H1 (cell line): Measurements from ENCODE around the gene BCL6B. TPM values are rescaled to one million over a fixed set of nuclear protein-coding genes. Genes with fewer than 3 reads are reported as not detected.

Source experiments
- CBX5 ChIP-seq: fragments of 300-800, 300-1000 bp; sonication (generic); IDR thresholded peaks from 2 replicates; pipeline ENCODE4 v1.7.1; 2016; ENCODE audit warnings: antibody characterized with exemption, low read length, low read depth
- CEBPB ChIP-seq: IDR thresholded peaks from 2 replicates; pipeline ENCODE4 v1.6.1; 2012; ENCODE audit warnings: low read depth, low read length
- FOSL1 ChIP-seq: IDR thresholded peaks from 2 replicates; pipeline ENCODE4 v1.6.1; 2011; ENCODE audit warnings: mild to moderate bottlenecking, low read depth, low read length, moderate library complexity; ENCODE audit not compliant: insufficient read depth
- JUND ChIP-seq: IDR thresholded peaks from 2 replicates; pipeline ENCODE4 v1.6.1; 2011; ENCODE audit warnings: mild to moderate bottlenecking, improper control_type of control experiment, low read length
- KDM1A ChIP-seq: fragments of 200-600, 300-600 bp; sonication (generic); IDR thresholded peaks from 2 replicates; pipeline ENCODE4 v1.7.1; 2016; ENCODE audit warnings: mild to moderate bottlenecking, low read length, borderline replicate concordance
- RAD21 ChIP-seq, 2 experiments: IDR thresholded peaks in 1 of 2; conservative IDR thresholded peaks in 1 of 2; 2 replicates each; pipeline ENCODE4 v1.6.1; 2011; ENCODE audit warnings: low read depth in 2 of 2, low read length in 2 of 2, improper control_type of control experiment in 1 of 2, inconsistent platforms in 1 of 2, mild to moderate bottlenecking in 1 of 2, moderate library complexity in 1 of 2
- RNF2 ChIP-seq: fragments of 200-900, 300-1000 bp; sonication (generic); IDR thresholded peaks from 2 replicates; pipeline ENCODE4 v1.7.1; 2016; ENCODE audit warnings: borderline replicate concordance, low read depth, mild to moderate bottlenecking, antibody characterized with exemption, low read length; ENCODE audit not compliant: poor library complexity, severe bottlenecking; ENCODE audit errors: missing control alignments
- SIX5 ChIP-seq: IDR thresholded peaks from 2 replicates; pipeline ENCODE4 v1.6.1; 2011; ENCODE audit warnings: mild to moderate bottlenecking, low read depth, low read length
- polyA plus RNA-seq, 7 experiments: library from polyadenylated mRNA; depleted of rRNA in 3 of 7; stranded (reverse) in 5 of 7; unstranded in 2 of 7; fragments of >200 nt in 5 of 7; fragments of 200-250 nt in 2 of 7; gene quantifications; 1 replicate in 5 of 7; 2 replicates in 1 of 7; 4 replicates in 1 of 7; pipeline versions ENCODE4 v1.2.1 to v1.2.3, GENCODE V29; 2011 to 2013; ENCODE audit warnings: missing spikeins in 2 of 7, mixed read lengths in 2 of 7
- total RNA-seq: library from RNA; stranded (reverse); fragmentation: NEBNext Ultra II Directional; extraction: Animal tissue kit (Norgen Biotek cat#: 25700); gene quantifications from 2 replicates; pipeline ENCODE4 v1.2.1, GENCODE V29; 2021
- TF ChIP-seq, protein P1 (sequence below): fragments of 300-600 bp; sonication (generic); IDR thresholded peaks from 2 replicates; pipeline ENCODE4 v1.7.1; 2012; ENCODE audit warnings: low read length, moderate library complexity, mild to moderate bottlenecking, inconsistent platforms; ENCODE audit not compliant: insufficient replicate concordance

Gene BCL6B
- total and polyA plus RNA-seq, 2 of the 8 experiments (the other 6 are each of a cell fraction or from before 2014, with no cell fraction given), result 6.6 to 8.7 TPM

GRCh38 chr17:7021993-7022778, 664 bp upstream of the BCL6B start (continued):
- TF ChIP-seq, protein P1, sequence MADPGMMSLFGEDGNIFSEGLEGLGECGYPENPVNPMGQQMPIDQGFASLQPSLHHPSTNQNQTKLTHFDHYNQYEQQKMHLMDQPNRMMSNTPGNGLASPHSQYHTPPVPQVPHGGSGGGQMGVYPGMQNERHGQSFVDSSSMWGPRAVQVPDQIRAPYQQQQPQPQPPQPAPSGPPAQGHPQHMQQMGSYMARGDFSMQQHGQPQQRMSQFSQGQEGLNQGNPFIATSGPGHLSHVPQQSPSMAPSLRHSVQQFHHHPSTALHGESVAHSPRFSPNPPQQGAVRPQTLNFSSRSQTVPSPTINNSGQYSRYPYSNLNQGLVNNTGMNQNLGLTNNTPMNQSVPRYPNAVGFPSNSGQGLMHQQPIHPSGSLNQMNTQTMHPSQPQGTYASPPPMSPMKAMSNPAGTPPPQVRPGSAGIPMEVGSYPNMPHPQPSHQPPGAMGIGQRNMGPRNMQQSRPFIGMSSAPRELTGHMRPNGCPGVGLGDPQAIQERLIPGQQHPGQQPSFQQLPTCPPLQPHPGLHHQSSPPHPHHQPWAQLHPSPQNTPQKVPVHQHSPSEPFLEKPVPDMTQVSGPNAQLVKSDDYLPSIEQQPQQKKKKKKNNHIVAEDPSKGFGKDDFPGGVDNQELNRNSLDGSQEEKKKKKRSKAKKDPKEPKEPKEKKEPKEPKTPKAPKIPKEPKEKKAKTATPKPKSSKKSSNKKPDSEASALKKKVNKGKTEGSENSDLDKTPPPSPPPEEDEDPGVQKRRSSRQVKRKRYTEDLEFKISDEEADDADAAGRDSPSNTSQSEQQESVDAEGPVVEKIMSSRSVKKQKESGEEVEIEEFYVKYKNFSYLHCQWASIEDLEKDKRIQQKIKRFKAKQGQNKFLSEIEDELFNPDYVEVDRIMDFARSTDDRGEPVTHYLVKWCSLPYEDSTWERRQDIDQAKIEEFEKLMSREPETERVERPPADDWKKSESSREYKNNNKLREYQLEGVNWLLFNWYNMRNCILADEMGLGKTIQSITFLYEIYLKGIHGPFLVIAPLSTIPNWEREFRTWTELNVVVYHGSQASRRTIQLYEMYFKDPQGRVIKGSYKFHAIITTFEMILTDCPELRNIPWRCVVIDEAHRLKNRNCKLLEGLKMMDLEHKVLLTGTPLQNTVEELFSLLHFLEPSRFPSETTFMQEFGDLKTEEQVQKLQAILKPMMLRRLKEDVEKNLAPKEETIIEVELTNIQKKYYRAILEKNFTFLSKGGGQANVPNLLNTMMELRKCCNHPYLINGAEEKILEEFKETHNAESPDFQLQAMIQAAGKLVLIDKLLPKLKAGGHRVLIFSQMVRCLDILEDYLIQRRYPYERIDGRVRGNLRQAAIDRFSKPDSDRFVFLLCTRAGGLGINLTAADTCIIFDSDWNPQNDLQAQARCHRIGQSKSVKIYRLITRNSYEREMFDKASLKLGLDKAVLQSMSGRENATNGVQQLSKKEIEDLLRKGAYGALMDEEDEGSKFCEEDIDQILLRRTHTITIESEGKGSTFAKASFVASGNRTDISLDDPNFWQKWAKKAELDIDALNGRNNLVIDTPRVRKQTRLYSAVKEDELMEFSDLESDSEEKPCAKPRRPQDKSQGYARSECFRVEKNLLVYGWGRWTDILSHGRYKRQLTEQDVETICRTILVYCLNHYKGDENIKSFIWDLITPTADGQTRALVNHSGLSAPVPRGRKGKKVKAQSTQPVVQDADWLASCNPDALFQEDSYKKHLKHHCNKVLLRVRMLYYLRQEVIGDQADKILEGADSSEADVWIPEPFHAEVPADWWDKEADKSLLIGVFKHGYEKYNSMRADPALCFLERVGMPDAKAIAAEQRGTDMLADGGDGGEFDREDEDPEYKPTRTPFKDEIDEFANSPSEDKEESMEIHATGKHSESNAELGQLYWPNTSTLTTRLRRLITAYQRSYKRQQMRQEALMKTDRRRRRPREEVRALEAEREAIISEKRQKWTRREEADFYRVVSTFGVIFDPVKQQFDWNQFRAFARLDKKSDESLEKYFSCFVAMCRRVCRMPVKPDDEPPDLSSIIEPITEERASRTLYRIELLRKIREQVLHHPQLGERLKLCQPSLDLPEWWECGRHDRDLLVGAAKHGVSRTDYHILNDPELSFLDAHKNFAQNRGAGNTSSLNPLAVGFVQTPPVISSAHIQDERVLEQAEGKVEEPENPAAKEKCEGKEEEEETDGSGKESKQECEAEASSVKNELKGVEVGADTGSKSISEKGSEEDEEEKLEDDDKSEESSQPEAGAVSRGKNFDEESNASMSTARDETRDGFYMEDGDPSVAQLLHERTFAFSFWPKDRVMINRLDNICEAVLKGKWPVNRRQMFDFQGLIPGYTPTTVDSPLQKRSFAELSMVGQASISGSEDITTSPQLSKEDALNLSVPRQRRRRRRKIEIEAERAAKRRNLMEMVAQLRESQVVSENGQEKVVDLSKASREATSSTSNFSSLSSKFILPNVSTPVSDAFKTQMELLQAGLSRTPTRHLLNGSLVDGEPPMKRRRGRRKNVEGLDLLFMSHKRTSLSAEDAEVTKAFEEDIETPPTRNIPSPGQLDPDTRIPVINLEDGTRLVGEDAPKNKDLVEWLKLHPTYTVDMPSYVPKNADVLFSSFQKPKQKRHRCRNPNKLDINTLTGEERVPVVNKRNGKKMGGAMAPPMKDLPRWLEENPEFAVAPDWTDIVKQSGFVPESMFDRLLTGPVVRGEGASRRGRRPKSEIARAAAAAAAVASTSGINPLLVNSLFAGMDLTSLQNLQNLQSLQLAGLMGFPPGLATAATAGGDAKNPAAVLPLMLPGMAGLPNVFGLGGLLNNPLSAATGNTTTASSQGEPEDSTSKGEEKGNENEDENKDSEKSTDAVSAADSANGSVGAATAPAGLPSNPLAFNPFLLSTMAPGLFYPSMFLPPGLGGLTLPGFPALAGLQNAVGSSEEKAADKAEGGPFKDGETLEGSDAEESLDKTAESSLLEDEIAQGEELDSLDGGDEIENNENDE, result no peak
- TF ChIP-seq RAD21 (IDR thresholded peaks at IDR 0.05 in 1 of 2, conservative IDR thresholded peaks at IDR 0.05 in 1 of 2; ENCODE audit: low read depth in 2 of 2, low read length in 2 of 2) (peak; percentile 77 to 83), CBX5 (no peak), JUND (no peak), KDM1A (no peak), SIX5 (no peak), CEBPB (no peak), FOSL1 (no peak), RNF2 (no peak)
